CD4-positive, alpha-beta T cell treated with Interferon gamma for 1 hour (primary cell): Measurements from ENCODE around the gene ABCA8.
"Not testable (repeated sequence)": the region's sequence is repeated elsewhere in the genome, so short reads cannot be mapped to it uniquely, and the experiment has no call there.

Experiments
- DNase-seq: peaks from one replicate; pipeline ENCODE4 v3.0.0-alpha.2; 2020

The ABCA8 gene

DNA sequence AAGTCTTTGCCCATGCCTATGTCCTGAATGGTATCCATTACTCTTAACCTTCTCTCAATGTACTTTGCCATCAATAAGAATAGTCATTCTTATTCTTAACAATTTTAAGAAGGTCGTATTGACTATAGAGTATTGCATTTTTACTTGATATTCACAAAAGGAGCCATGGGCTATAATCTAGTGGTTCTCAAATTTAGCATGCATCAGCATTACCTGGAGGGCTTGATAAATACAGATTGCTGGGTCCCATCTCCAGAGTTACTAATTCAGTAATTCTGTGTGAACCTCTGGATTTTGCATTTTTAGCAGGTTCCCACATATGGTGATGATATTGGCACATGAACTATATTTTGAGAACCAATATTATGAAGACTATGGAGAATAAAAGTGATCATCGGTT, 89.6 kb downstream of the ABCA8 start:
- DNase-seq: no peak

DNA sequence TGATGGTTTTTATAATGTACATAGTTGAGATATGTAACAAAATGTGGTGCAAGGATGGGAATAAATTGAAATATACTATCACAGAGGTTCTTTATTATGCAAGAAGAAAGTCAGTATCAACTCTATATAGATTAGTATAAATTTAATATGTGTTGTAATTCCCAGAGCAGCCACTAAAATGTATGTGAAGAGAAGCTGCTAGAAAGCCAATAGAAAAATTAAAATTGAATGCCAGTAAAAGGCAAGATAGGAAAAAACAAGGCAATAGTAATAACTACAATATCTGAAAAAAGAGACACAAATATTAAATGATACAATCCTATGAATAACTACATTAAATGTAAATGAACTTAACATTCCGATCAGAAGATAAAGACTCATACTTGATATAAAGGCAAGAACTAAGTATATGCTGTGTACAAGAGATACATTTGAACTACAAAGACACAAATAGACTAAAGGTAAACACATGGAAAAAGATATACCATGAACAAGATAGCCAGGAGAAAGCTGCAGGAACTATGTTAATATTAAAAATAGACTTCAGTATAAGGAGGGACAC, 92.0 kb downstream of the ABCA8 start:
- DNase-seq: no peak

DNA sequence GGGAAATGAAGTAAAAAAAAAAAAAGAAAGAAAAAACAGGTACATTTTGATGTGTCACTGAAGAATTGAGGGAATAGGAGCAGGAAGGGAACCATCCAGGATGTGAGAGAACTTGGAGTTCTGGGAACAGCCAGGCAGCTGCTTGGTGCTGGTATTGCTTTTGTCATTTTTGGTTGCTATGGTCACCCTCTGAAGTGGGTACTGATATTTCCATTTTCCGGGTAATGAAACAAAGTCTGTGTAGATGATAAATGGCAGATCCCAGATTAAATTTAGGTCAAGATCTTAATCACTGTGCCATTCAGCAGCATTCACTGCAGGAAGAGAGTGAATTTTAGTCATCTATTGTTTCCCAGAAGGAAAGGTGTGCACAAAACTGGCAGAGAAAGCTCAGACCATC, 93.6 kb downstream of the ABCA8 start:
- no peak for DNase-seq

DNA sequence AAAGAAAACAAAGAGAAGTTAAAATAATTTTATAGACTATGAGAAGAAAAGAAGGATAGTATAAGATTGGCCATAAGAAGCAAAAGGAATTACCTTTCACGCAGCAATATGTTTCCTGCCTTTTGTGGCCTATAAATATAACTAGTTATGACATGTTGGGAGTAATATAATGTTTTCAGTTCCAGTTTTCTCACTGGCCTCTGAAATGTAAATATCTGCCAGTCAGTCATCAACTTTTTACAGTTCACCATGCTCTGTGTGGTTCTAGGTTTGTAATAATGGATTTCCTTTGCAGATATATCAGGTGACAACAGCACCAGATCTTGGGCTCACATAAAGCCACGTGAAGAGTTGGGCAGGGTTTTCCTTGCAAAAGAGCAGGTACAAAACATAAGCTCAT, 94.3 kb downstream of the ABCA8 start:
- DNase-seq: no peak

DNA sequence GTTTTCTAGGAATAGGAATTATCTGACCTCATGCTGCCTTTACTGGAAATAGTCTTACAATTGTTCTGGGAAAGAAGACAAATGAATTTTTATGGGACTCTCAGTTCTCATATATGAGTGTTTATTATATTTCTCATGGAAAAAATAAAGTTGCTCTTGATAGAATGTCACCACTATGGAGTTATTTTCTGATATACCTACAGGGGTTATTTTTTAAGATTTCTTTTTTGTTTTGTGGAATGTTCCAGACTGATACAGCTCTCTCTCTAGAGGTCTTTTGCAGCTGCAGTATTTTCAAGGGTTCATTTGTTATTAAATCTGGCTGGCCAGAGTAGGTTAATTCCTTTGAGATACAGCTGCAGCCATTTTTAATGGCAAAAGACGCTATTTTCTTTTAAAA, 100.7 kb downstream of the ABCA8 start:
- no peak for DNase-seq

DNA sequence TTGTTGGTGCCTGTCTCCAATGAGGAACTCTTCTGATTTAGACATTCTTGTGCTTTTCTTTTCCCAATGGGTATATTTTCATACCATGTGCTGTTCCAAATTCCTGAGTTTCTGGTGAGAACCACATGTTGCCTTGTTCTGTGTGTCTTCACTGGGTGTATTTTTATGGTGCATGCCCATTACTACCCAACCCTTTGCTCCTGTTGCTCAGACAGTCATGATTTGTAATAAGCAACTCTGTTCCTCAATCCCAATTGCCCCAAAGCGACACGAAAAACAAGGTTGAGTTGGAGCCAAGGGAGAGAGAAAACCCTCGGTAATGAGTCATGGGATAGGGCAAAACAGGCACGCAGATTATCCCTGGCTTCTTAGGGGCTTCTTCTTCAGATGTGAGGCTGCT, 101.8 kb downstream of the ABCA8 start:
- DNase-seq: no peak

DNA sequence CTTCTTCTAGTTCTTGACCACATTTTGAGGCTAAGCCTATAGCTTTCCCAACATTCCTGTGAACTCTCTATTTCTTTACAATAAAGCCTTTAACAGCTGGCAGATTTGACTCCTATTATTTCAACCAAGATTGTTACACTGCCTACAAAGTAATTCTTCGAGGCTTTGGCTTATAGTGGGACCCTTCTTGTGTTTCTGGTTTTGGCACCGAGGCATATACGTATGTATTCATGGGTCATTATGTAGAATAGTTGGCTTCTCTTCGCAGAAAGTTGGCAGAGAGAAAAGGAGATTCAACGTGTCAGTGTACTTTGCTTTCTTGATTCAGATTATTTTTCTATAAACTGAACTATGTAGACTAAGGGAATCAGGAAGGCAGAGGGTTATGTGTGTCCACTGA, 102.2 kb downstream of the ABCA8 start:
- no peak for DNase-seq

DNA sequence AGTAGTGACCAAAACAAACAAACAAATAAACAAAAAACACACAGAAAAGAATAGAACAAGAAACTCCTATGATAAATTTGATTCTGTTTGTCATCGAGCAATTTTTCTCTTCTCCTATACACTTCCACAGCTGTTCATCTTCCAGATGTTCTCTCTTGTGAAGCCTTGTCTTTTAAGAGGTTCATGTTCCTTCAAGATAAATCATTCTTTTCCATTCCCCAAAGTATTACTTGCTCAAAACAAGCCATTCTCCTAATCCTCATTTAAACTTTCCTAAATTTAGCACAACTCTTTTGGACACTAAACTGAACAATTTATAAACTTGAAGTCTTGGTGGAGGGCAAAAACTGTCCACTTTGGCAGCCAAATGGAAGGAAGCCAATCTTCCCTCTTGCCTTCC, 103.3 kb downstream of the ABCA8 start:
- no peak for DNase-seq

DNA sequence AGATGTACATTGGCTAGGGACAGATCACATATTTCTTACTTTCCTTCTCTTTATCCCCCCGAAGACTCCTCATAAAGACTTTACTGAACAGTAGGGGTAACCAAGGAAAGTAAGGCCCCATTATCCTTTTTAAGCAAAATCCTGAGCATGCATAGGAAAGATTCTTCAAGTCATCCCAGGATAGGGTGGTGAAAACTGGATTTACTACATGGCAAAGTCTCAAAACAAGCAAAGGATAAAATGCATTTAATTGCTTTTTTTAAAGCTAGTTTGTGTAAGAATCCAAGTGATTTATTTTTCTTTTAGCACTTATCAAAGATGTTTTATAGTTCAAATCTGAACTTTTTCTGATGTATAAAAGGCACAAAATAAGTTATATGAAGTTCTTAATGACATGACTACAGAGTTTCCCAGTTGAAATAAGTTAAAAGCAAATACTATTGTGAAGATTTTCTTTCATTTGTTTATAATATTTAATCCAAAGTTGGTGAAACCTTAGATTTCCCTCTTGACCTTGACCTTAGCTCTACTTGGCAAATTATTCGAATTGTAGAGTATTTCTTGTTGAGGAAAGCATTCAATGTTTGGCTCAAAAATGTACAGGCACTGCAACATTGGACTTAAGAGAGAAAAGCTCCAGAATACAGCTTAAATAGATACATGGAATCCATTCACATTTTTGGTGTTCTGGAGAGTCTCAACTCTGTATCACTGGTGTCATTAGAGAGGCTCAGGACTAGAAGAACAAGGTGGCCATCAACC, 104.3 kb downstream of the ABCA8 start:
- DNase-seq: no peak

DNA sequence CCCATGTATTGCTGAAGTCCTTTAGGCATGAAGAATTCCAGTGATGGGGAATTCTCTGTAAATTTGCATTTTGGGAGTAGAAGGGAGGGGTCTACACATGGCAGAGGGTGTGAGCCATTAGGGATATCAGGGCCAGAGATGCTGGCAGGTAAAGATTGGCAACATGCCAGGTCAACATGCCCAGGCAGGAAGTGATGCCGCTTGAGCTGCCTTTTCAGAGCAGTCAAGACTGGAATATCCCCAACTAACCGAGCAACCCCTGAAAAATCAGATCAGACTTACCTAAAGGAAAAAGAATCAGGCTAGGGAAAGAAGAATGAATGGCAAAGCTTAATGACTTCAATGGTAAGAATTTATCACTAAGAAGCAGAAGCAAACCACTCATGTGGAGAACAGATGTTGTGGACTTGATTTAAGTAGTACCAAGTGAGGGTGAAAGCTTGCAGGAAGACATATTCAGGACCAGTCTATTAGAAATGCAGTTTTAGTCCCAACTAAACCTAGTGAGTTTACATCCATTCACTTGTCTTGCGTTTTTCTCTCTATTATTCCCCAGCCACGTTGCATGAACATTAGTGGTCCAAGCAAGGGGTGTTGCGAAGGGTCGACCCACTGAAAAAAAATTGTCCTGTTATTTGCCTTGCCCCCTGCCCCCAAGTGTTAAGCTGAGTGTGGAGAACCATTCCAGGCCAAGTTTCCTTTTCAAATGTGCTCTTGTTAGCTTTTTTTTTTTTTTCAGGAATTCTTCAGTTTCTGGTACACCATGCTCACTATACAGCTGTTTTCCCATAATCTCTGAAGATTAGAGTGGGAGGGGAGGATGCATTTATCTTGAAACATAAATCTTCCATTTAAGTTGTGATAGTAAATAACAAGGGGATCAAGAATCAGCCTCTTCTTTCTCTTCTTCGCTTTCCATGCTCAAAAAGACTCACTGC, 105.2 kb downstream of the ABCA8 start:
- DNase-seq: no peak

DNA sequence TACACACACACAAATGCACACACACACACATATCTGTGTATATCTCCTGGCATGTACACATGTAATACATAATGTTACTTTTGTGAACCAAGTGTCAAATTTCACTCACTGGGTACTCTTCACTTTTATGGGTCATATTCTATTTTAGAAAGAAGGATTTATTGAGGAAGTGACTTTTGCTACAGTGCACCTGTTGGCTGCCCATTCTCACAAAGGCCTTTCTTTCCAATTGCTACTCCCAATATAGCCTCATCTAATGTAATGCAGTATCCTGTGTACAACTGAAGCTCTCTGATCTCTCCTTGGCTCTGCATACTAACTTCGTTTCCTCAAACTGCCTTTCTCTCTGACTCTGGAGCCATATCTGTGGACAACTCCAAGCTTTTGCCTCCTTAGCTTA, 107.5 kb downstream of the ABCA8 start:
- no peak for DNase-seq

DNA sequence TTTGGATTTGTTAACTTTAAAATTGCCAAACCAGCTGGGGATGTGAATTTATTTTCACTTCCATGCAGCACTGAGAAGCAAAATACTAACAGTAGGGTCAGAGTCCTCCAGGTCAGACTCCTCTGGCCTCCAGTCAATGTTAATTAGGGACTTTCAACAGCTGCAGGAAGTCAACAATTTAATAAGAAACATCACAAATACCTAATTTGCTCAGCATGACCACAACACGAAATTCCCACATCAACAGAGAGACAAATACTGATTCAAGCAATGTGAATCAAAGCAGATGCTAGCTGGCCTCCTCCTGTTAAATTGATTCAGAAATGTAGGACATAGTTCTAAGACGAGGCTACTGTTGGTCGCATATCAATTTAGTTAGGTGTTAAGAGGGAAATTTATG, 111.7 kb downstream of the ABCA8 start:
- no peak for DNase-seq

DNA sequence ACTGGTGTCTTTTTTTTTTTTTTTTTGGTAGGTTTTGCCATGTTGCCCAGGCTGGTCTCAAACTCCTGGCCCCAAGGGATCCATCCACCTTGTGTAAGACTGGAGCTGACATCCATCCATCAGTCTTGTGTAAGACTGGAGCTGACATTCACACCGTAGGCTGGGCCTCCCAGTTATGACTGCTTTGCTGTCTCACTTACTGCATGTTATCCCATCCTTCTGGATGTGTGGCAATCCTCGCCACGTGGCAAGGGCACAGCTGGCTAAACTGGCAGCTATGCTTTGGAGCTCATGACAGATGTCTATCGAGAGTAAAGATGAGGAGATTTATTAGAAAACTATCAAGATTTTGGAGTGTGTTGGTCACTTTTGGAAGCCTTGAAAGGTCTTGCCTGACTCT, 115.1 kb downstream of the ABCA8 start:
- no peak for DNase-seq

DNA sequence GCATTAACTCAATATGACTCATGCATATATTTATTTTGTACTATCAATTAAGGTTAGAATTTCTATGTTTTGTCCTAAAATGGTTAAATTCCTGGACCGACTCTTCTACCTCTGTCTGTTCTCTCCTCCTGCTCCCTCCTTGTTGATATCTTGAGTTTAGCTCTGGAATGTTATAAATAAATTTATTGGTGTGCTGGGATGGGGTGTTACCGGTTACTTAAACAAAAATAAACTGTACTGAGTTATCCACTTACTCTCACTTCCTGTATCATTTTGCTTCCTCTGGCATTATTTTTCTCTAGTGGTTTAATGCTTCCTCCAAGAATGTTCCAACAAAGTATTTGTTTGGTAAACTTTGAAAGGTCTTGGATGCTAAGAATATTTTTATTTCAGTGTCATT, 120.1 kb downstream of the ABCA8 start:
- no peak for DNase-seq

DNA sequence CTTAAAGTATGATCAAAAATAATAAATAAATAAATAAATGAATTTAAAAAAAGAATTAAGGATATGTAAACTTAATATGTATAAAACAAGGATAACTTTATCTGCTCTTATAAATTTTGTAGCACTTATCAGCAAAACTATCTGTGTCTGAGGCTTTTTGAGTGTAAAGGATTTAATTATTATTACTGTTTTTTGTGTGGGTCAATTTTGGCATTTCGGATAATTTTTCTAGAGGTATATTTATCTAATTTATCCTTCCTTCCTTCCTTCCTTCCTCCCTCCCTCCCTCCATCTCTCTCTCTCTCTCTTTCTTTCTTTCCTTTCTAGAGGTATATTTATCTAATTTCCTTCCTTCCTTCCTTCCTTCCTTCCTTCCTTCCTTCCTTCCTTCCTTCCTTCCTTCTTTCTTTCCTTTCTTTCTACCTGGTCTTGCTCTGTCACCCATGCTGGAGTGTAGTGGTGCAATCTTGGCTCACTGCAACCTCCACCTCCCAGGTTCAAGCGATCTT, 120.8 kb downstream of the ABCA8 start:
- no peak for DNase-seq

DNA sequence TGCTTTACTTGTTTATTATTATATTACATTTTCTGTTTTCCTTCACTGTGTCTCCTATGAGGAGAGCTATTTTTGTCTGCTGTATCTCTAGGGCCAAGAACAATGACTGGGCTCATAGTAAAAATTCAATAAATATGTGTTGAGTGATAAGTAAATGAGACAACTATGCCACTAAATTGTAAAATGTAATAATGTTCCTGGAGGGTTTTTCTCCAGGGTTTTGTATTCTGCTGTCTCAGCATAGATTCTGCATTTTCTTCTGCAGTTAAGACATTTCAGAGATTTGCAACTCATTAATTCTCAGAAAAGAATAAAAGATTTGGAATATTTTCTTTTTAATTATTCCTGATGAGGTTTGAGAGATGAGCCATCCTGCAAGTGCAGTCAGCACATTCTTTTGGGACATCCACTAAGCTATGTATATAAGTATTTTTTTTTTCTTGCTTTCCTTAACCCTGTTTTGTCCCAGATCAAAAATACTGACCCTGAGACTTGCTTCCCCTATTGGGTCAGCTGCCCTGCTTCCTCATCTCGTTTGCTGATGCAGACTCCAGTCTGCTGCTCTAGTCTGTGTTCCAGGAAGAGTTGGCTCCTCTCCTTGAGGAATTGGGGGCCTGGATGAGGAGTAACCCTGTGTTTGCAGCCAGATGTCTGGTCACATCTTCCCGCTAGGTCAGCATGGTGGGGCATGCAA, 122.9 kb downstream of the ABCA8 start:
- no peak for DNase-seq

DNA sequence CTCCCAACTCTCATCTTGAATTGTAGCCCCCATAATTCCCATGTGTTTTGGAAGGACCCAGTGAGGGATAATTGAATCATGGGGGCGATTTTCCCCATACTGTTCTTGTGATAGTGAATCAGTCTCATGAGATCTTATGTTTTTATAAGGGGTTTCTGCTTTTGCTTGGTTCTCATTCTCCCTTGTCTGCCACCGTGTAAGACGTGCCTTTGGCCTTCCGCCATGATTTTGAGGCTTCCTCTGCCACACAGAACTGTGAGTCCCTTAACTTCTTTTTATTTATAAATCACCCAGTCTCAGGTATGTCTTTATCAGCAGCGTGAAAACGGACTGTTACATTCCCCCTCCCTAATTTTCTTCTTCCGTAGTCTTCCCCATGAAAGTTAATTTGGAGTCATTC, 124.0 kb downstream of the ABCA8 start:
- no peak for DNase-seq

DNA sequence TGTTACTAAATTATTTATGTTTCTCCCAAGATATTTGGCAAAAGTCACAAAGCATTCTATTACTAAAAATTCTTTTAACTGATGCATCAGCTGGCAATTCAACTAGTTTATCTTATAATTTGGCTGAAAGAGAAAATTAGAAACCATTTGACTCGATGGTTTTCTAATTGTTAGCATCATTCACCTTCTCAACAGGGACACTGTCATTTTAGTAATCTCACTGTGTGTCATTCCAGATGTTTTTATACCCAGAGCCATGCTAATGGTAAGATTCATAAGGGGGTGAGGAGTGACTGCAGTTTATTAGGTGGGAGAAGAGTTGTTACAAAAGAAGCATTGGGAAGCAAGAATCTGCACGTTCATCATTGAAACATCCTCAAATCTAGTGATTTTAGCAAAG, 124.9 kb downstream of the ABCA8 start:
- no peak for DNase-seq

DNA sequence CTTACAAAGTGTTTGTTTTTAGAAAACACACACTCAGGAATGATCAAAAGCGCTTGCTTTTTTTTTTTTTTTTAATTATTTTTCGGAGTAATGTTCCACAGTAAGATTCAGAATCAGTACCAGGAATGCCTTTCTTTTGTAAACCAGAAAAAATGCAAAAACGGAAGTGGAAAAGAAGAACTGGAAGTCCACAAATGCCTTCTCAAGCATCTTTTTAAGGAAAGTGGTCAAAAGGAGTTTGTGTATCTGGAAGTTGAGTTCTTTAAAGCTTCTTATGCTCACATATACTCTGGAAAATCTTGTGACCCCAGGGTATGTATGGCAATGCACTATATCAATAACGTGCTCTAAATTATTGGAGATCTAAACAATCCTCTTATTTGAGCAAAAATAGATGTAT, 126.0 kb downstream of the ABCA8 start:
- DNase-seq: no peak

DNA sequence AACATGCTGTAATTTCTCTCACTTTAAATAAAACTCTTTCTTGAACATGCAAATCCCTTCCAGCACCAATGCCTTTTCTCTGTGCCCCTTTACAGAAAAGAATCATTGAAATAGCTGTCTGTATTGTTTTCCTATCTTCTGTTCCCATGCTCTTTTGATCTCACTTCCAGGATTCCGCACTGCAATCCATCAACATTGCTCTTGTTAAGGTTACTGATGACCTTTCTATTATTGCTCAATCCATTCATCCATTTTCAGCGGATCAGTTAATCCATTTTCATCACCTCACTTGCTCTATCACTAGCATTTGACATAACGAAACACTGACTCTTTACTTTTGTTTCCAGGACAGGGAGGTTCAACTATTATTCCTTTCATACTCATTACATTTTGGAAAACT, 130.5 kb downstream of the ABCA8 start:
- DNase-seq: no peak

DNA sequence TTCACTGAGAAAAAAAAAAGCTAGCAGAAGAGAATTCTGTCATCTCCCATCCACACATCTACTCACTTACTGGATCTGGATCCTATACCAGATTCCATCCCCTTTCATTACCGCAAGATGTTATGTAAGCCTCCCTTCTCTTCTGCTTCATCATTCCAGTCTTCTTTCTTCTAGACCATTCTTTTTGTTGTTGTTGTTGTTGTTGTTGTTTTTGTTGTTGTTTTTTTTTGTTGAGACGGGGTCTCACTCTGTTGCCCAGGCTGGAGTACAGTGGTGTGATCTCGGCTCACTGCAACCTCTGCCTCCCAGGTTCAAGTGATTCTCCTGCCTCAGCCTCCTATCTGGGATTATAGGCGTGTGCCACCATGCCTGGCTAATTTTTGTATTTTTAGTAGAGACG, 131.0 kb downstream of the ABCA8 start:
- not testable (repeated sequence) for DNase-seq

DNA sequence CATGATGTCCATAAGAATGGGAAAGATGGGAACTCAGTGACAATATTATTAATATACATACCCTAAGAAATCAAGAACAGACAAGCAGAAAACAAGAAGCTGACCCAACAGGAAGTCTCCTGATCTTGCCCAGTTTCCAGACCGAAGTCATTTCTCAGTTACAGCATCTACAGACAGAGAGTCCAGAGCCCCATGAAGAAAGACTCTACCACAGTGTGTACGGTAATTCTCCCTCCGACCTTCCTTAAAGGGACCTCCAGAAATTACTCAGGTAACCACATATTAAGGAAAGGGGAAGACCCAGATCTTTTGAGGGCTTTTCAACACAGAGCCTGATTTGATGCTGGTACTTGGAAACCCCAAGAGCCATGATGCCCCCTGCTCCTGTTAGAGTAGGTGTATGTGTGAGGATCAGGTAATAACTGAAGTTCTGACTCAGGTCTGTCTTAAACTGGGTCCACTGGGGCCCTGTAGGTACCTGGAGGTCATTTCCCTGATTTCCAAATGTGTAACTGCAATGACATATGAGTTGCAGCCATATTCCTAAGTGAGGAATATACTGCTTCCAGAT, 132.4 kb downstream of the ABCA8 start:
- DNase-seq: no peak
